Small intestine (tissue), 7 donors: ENCODE measurements around the gene COL10A1. TPM values are rescaled to one million over a fixed set of nuclear protein-coding genes. Genes with fewer than 3 reads are reported as not detected.

Experiments used
- DNase-seq, 2 donors: peaks; one replicate each; pipeline versions ENCODE4 v3.0.0 to v3.0.0-alpha.2; 2013
- FAIRE-seq: peaks from 2 replicates; lab custom pipeline; 2012; peaks lifted over from hg19 to GRCh38; lab: Jason Lieb, UNC
- H3K27ac ChIP-seq, 3 donors: one replicate each; pipeline ENCODE4 v1.5.1; 2013; ENCODE audit warnings: low read length in 2 of 3, mild to moderate bottlenecking in 2 of 3, control low read depth in 1 of 3, inconsistent platforms in 1 of 3, low read depth in 1 of 3, moderate library complexity in 1 of 3
- H3K27me3 ChIP-seq, 3 donors: one replicate each; pipeline ENCODE4 v1.6.1; 2013; ENCODE audit warnings: low read length in 3 of 3, inconsistent platforms in 1 of 3; ENCODE audit not compliant: control insufficient read depth in 3 of 3, insufficient read depth in 3 of 3
- H3K36me3 ChIP-seq, 3 donors: one replicate each; pipeline ENCODE4 v1.6.1; 2013; ENCODE audit warnings: low read length in 3 of 3, inconsistent platforms in 1 of 3, low read depth in 1 of 3, mild to moderate bottlenecking in 1 of 3, moderate library complexity in 1 of 3; ENCODE audit not compliant: control insufficient read depth in 3 of 3, insufficient read depth in 2 of 3
- H3K4me1 ChIP-seq, 3 donors: one replicate each; pipeline ENCODE4 v1.6.1; 2013; ENCODE audit warnings: low read length in 2 of 3, inconsistent platforms in 1 of 3, low read depth in 1 of 3, mild to moderate bottlenecking in 1 of 3, moderate library complexity in 1 of 3; ENCODE audit not compliant: control insufficient read depth in 3 of 3, insufficient read depth in 2 of 3
- H3K4me3 ChIP-seq, 3 donors: one replicate each; pipeline ENCODE4 v1.5.1; 2013; ENCODE audit warnings: low read length in 3 of 3, control low read depth in 1 of 3, inconsistent platforms in 1 of 3, low read depth in 1 of 3, mild to moderate bottlenecking in 1 of 3, moderate library complexity in 1 of 3
- H3K9me3 ChIP-seq, 2 donors: one replicate each; pipeline ENCODE4 v1.6.1; 2013; ENCODE audit warnings: low read depth in 1 of 2, low read length in 1 of 2; ENCODE audit not compliant: control insufficient read depth in 2 of 2, insufficient read depth in 1 of 2
- WGBS, 3 donors: extraction: QIAGEN DNeasy Blood & Tissue Kit; methylation state at CpG; one replicate each; pipeline ENCODE4 v1.1.7; 2013; 5-methylcytosine and 5-hydroxymethylcytosine counted together
- polyA plus RNA-seq, 4 donors: library from polyadenylated mRNA; stranded (reverse) in 3 of 4; unstranded in 1 of 4; fragments of 200-250 nt in 3 of 4; fragments of 120-200 nt in 1 of 4; gene quantifications; one replicate each; pipeline versions ENCODE4 v1.2.1 to v1.2.3, GENCODE V29; 2013
- donor health status: healthy with polysubstance abuse.
- donor health status: control.
- donor health status: control.
- donor health status: Bipolar disorder and iron deficiency.
- donor health status: healthy.

The COL10A1 gene
- polyA plus RNA-seq, 4 donors, result 0.09 TPM; not detected in 3

GRCh38 chr6:116087437-116088027, 38.4 kb downstream of the COL10A1 start:
- no peak overlapping the region for H3K27ac ChIP-seq
- WGBS, 3 donors, result 64 to 78% (median 68%) methylated on average over 4 of the region's 4 CpGs
- H3K9me3 ChIP-seq, result no peaks in the 10 kb centered on the region
- no peak for DNase-seq
- no peaks in the 10 kb centered on the region for H3K36me3 ChIP-seq
- no peak for FAIRE-seq
- no peaks in the 10 kb centered on the region for H3K4me1 ChIP-seq
- no peak overlapping the region for H3K4me3 ChIP-seq
- H3K27me3 ChIP-seq, result no peaks in the 10 kb centered on the region

GRCh38 chr6:116084284-116084683, 41.6 kb downstream of the COL10A1 start:
- Histone ChIP-seq H3K36me3 (no peaks in the 10 kb centered on the region), H3K9me3 (no peaks in the 10 kb centered on the region), H3K27me3 (no peaks in the 10 kb centered on the region), H3K27ac (no peak overlapping the region), H3K4me1 (no peaks in the 10 kb centered on the region), H3K4me3 (no peak overlapping the region)
- DNase-seq (no peak), FAIRE-seq (no peak)
- 83 to 95% (median 88%) methylated on average over 2 of the region's 2 CpGs for WGBS, 3 donors

DNA sequence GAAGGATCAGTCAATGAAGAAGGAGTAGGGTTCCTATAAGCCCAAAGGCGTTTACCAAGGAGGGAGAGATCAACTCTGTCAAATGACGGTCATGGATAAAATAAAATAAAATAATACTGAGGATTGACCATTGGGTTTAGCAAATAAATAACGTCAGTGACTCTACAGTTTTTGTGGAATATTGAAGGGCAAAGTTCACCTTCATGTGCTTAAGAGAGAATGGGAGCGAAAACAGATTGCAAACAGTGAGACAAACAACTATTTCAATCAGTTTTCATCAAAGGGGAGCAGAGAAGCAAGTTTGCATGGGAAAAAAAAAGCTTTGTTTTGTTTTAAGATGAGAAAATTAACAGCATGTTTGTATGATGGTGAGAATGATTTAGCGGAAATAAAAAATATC, 42.9 kb downstream of the COL10A1 start:
- Histone ChIP-seq H3K4me3 (no peak overlapping the region), H3K27me3 (no peaks in the 10 kb centered on the region), H3K27ac (no peak overlapping the region), H3K9me3 (no peaks in the 10 kb centered on the region), H3K4me1 (no peaks in the 10 kb centered on the region), H3K36me3 (no peaks in the 10 kb centered on the region)
- WGBS, 3 donors, result 73 to 85% (median 74%) methylated on average over 5 of the region's 5 CpGs
- DNase-seq (no peak), FAIRE-seq (no peak)

GRCh38 chr6:116078945-116079344, 47.0 kb downstream of the COL10A1 start:
- Histone ChIP-seq H3K4me1 (no peaks in the 10 kb centered on the region), H3K27ac (no peak overlapping the region), H3K36me3 (no peaks in the 10 kb centered on the region), H3K27me3 (no peaks in the 10 kb centered on the region), H3K9me3 (no peaks in the 10 kb centered on the region), H3K4me3 (no peak overlapping the region)
- FAIRE-seq, result no peak
- WGBS, 3 donors, result 98% methylated on average over 3 of the region's 3 CpGs
- DNase-seq, result no peak

DNA sequence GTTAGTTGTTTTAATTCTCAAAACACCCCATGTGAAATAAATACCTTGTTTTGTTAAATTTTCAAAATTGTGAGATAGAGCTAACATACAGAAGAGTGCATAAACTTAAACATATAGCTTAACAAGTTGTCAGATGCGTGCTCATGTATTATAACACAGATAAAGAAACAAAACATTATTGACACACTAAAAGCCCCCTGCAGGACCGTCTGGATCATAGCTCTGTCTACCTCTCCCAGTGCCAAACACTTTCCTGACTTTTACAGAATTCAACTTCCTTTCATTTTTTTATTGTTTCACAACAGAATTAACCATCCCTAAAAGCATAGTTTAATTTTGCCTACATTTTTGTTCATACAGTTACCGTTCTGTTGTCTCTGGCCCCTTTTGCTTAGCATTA, 47.4 kb downstream of the COL10A1 start:
- Histone ChIP-seq H3K27me3 (no peaks in the 10 kb centered on the region), H3K4me3 (no peak overlapping the region), H3K36me3 (no peaks in the 10 kb centered on the region), H3K4me1 (no peaks in the 10 kb centered on the region), H3K9me3 (no peaks in the 10 kb centered on the region), H3K27ac (no peak overlapping the region)
- DNase-seq (no peak), FAIRE-seq (no peak)
- 73 to 84% (median 77%) methylated on average over 3 of the region's 3 CpGs for WGBS, 3 donors

- H3K27ac ChIP-seq, result no peak overlapping the region
- no peaks in the 10 kb centered on the region for H3K27me3 ChIP-seq
- 91 to 96% (median 96%) methylated on average over 2 of the region's 2 CpGs for WGBS, 3 donors
- DNase-seq (no peak), FAIRE-seq (no peak)
- H3K36me3 ChIP-seq, result no peaks in the 10 kb centered on the region
- H3K9me3 ChIP-seq, result no peaks in the 10 kb centered on the region
- H3K4me3 ChIP-seq, result no peak overlapping the region
- no peaks in the 10 kb centered on the region for H3K4me1 ChIP-seq
Observed at GRCh38 chr6:116074732-116075390, 51.1 kb downstream of the COL10A1 start.

DNA sequence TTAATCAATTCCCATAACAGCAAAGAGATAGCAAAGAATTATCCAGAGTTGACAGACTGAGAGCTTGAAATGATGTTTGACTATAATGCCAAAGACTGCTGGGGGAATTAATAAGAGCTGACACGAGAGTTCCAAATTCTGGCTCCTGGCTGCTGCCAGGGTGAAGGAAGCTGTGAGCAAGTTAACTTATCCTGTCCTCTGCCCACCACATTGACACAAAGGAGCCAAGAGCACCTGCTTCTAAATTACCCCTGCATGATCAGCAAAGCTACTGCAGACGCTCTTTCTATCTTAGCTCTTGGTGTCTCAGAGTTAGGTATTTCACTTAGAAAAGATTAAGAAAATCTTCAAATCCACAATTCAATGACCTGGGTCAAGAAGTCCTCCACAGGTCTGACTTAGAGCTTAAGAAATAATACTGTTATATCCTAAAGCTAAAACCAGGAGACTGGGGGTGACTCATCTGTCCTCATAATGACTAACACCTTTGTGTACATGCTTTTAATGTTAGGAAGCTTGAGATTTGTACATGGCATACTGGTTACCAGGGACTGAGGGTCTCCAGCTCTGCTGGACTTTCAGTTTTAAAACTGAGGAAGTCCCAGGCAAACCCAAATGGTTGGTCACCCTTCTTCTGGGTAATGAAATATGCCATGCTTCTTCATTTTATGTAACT, 52.0 kb downstream of the COL10A1 start:
- Histone ChIP-seq H3K9me3 (no peaks in the 10 kb centered on the region), H3K27me3 (no peaks in the 10 kb centered on the region), H3K27ac (no peak overlapping the region), H3K4me1 (no peaks in the 10 kb centered on the region), H3K36me3 (no peaks in the 10 kb centered on the region), H3K4me3 (no peak overlapping the region)
- 69 to 83% (median 83%) methylated on average over 2 of the region's 2 CpGs for WGBS, 3 donors
- no peak for FAIRE-seq
- DNase-seq, result no peak

DNA sequence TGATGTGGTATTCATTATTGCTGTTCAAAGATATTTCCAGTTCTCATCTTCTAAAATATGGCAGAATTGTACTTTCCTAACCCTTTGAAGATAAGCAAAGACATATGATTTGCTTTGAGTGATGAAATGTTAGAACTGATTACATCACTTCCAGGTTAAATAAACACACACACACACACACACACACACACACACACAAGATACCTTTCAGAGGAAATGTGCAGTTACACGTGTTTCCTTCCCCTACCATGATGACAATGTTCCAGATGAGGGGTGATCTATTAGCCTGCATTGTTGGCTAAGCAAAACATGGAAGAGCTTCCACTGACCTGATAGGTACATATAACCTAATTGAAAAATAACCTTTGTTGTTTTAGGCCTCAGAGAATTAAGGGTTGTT, 53.6 kb downstream of the COL10A1 start:
- peak in 1 of 2 donors; percentile 41 for DNase-seq
- Histone ChIP-seq H3K36me3 (no peaks in the 10 kb centered on the region), H3K27ac (no peak overlapping the region), H3K9me3 (no peaks in the 10 kb centered on the region), H3K4me3 (no peak overlapping the region), H3K27me3 (no peaks in the 10 kb centered on the region), H3K4me1 (no peaks in the 10 kb centered on the region)
- no peak for FAIRE-seq
- WGBS, 3 donors, result 40 to 74% (median 49%) methylated on average over 1 of the region's 1 CpG
